IMR-90 (cell line): ENCODE results near the gene SAMD8. TPM values are rescaled to one million over a fixed set of nuclear protein-coding genes. Genes with fewer than 3 reads are reported as not detected.

Experiments used
- ATAC-seq: fragments of 200-7000 bp; cut with Tn5 transposase; 2 replicates; pipeline ENCODE4 v1.9.1; 2020; ENCODE audit warnings: low read depth, mild to moderate bottlenecking, moderate library complexity
- BruUV-seq: library from RNA; stranded (reverse); fragments of 400-500 nt; replicated peaks from 2 replicates; lab custom pipeline; 2021; lab: Mats Ljungman, UMichigan
- CTCF ChIA-PET: fragments of 300-600 bp; formaldehyde crosslinking; extraction: SDS; loops from one replicate; lab custom pipeline; 2021; ENCODE audit warnings: antibody characterized with exemption; lab: Yijun Ruan, JAX
- POLR2A ChIA-PET: fragments of 300-600 bp; sonication (Branson Sonifier 250); formaldehyde crosslinking; loops from one replicate; lab custom pipeline; 2022; ENCODE audit warnings: antibody characterized with exemption; ENCODE audit not compliant: unreplicated experiment; lab: Charles Lee
- DNase-seq: peaks from one replicate; pipeline ENCODE4 v3.0.0; 2013
- H2AFZ ChIP-seq: replicated peaks from 2 replicates; pipeline ENCODE3; 2013; ENCODE audit warnings: low read length, mild to moderate bottlenecking; ENCODE audit not compliant: poor library complexity
- H2AK5ac ChIP-seq: 2 replicates; pipeline ENCODE4 v1.6.1; 2013; ENCODE audit warnings: low read depth, low read length, inconsistent platforms
- H2AK9ac ChIP-seq: replicated peaks from 2 replicates; pipeline ENCODE3; 2013; ENCODE audit warnings: mild to moderate bottlenecking, low read depth, low read length, moderate library complexity; ENCODE audit not compliant: poor library complexity
- H2BK120ac ChIP-seq: 2 replicates; pipeline ENCODE4 v1.6.1; 2013; ENCODE audit warnings: low read depth, low read length, inconsistent platforms
- H2BK15ac ChIP-seq: 3 replicates; pipeline ENCODE4 v1.6.1; 2013; ENCODE audit warnings: low read depth, low read length, inconsistent platforms
- H2BK20ac ChIP-seq: 2 replicates; pipeline ENCODE4 v1.6.1; 2013; ENCODE audit warnings: low read depth, mild to moderate bottlenecking, inconsistent platforms, low read length, moderate library complexity
- H2BK5ac ChIP-seq: 2 replicates; pipeline ENCODE4 v1.6.1; 2013; ENCODE audit warnings: mild to moderate bottlenecking, low read depth, low read length, inconsistent platforms; ENCODE audit not compliant: poor library complexity, severe bottlenecking
- H3K14ac ChIP-seq: replicated peaks from 2 replicates; pipeline ENCODE4 v1.6.1; 2013; ENCODE audit warnings: low read depth, low read length, inconsistent platforms
- H3K18ac ChIP-seq: 2 replicates; pipeline ENCODE4 v1.6.1; 2013; ENCODE audit warnings: low read depth, low read length, control low read depth
- H3K23ac ChIP-seq: 2 replicates; pipeline ENCODE4 v1.6.1; 2013; ENCODE audit warnings: low read depth, low read length, inconsistent platforms
- H3K27ac ChIP-seq: 2 replicates; pipeline ENCODE4 v1.5.1; 2013; ENCODE audit warnings: mild to moderate bottlenecking, control low read depth, low read length; ENCODE audit not compliant: insufficient read depth
- H3K27me3 ChIP-seq: 2 replicates; pipeline ENCODE4 v1.6.1; 2013; ENCODE audit warnings: low read length; ENCODE audit not compliant: control insufficient read depth, insufficient read depth
- H3K36me3 ChIP-seq: 2 replicates; pipeline ENCODE4 v1.6.1; 2013; ENCODE audit warnings: low read length, mixed read lengths; ENCODE audit not compliant: control insufficient read depth, insufficient read depth
- H3K4ac ChIP-seq: 2 replicates; pipeline ENCODE4 v1.6.1; 2013; ENCODE audit warnings: low read depth, low read length, inconsistent platforms
- H3K4me1 ChIP-seq: 2 replicates; pipeline ENCODE4 v1.6.1; 2013; ENCODE audit warnings: low read length, mixed read lengths; ENCODE audit not compliant: control insufficient read depth, insufficient read depth
- H3K4me2 ChIP-seq: 2 replicates; pipeline ENCODE4 v1.6.1; 2013; ENCODE audit warnings: low read depth, mild to moderate bottlenecking, control low read depth, low read length, moderate library complexity
- H3K4me3 ChIP-seq: 2 replicates; pipeline ENCODE4 v1.5.1; 2013; ENCODE audit warnings: low read depth, mild to moderate bottlenecking, control low read depth, low read length, moderate library complexity; ENCODE audit not compliant: insufficient read depth
- H3K56ac ChIP-seq: 2 replicates; pipeline ENCODE4 v1.6.1; 2013; ENCODE audit warnings: low read length, inconsistent platforms; ENCODE audit not compliant: insufficient read depth; ENCODE audit errors: extremely low read depth
- H3K79me1 ChIP-seq, 2 experiments: 2 replicates each; pipeline ENCODE4 v1.6.1; 2013; ENCODE audit warnings: low read length in 2 of 2, inconsistent platforms in 1 of 2, low read depth in 1 of 2
- H3K9ac ChIP-seq: 2 replicates; pipeline ENCODE4 v1.6.1; 2013; ENCODE audit warnings: low read depth, low read length, control low read depth
- H3K9me1 ChIP-seq: 2 replicates; pipeline ENCODE4 v1.6.1; 2013; ENCODE audit warnings: low read length, inconsistent platforms; ENCODE audit not compliant: insufficient read depth
- H3K9me3 ChIP-seq: 2 replicates; pipeline ENCODE4 v1.6.1; 2013; ENCODE audit warnings: low read length; ENCODE audit not compliant: control insufficient read depth, insufficient read depth
- H4K20me1 ChIP-seq: 2 replicates; pipeline ENCODE4 v1.6.1; 2013; ENCODE audit warnings: low read length, inconsistent platforms; ENCODE audit not compliant: insufficient read depth
- H4K5ac ChIP-seq: 2 replicates; pipeline ENCODE4 v1.6.1; 2013; ENCODE audit warnings: mild to moderate bottlenecking, low read depth, low read length, control low read depth
- H4K8ac ChIP-seq, 2 experiments: 2 replicates each; pipeline ENCODE4 v1.6.1; 2013; ENCODE audit warnings: low read depth in 2 of 2, low read length in 2 of 2, control low read depth in 1 of 2, inconsistent platforms in 1 of 2
- H4K91ac ChIP-seq: 2 replicates; pipeline ENCODE4 v1.6.1; 2013; ENCODE audit warnings: low read depth, low read length, inconsistent platforms; ENCODE audit not compliant: insufficient read depth
- POLR2A ChIP-seq: IDR thresholded peaks from 2 replicates; pipeline ENCODE4 v1.6.1; 2012; ENCODE audit warnings: mild to moderate bottlenecking, low read depth, low read length
- WGBS, 2 experiments: methylation state at CpG; one replicate each; pipeline versions ENCODE4 v1.1.5 to v1.1.7; 2013; ENCODE audit warnings: missing lambda C conversion rate in 2 of 2; ENCODE audit not compliant: insufficient read length in 1 of 2; ENCODE audit errors: extremely low coverage in 2 of 2; 5-methylcytosine and 5-hydroxymethylcytosine counted together
- dilution Hi-C: fragments of 300-500 bp; cut with HindIII; formaldehyde crosslinking; loops from one replicate; pipeline ENCODE4 v1.14.3; 2018; ENCODE audit warnings: low sequenced_read_pairs; ENCODE audit not compliant: unreplicated experiment
- in situ Hi-C: fragments of 300-500 bp; cut with MboI; formaldehyde crosslinking; loops from 3 replicates; pipeline ENCODE4 v1.14.3; 2019; ENCODE audit warnings: low sequenced_read_pairs, inconsistent platforms, mixed read lengths
- intact Hi-C: fragments of 100-400 bp; cut with micrococcal nuclease; formaldehyde crosslinking; loops from 2 replicates; pipeline ENCODE4 v1.10.0; 2022
- polyA plus RNA-seq, 3 experiments: library from polyadenylated mRNA; depleted of rRNA; stranded (reverse); fragments of >200 nt; gene quantifications; 2 replicates each; pipeline ENCODE4 v1.2.3, GENCODE V29; 2012; ENCODE audit warnings: low replicate concordance in 1 of 3
- total RNA-seq: library from RNA; depleted of rRNA; stranded (reverse); fragments of >200 nt; gene quantifications from 2 replicates; pipeline ENCODE4 v1.2.3, GENCODE V29; 2012

The SAMD8 gene
- total and polyA plus RNA-seq, 2 of the 4 experiments (the other 2 are of a cell fraction): 10.1 to 28.7 TPM

- H2BK20ac ChIP-seq: peak overlapping the region; percentile 24; the same call in 1 of the 2 replicates
- H3K4me2 ChIP-seq: no peak overlapping the region
- H3K36me3 ChIP-seq: no peaks in the 10 kb centered on the region
- no peak overlapping the region; the same call in 1 of the 2 replicates for H2BK120ac ChIP-seq
- peaks cover 15% of the 10 kb centered on the region for H3K9me1 ChIP-seq
- H3K56ac ChIP-seq: no peak overlapping the region
- in situ Hi-C loops (loop anchor here (5.0 kb wide), 1 partner anchor 38 kb away; no protein-coding TSS in a partner anchor), dilution Hi-C loops (no loop called here), intact Hi-C loops (no loop called here)
- DNase-seq: no peak
- H3K23ac ChIP-seq: peak overlapping the region; percentile 82
- H3K9ac ChIP-seq: no peak overlapping the region
- H3K4ac ChIP-seq: peak overlapping the region; percentile 41; the same call in 1 of the 2 replicates
- H2BK15ac ChIP-seq: peak overlapping the region; percentile 30; the same call in 2 of the 3 replicates
- WGBS, 2 experiments: 100% methylated on average over 6 of the region's 12 CpGs; no CpG with 5 or more reads in 1 of the 2 experiments
- peak overlapping the region; percentile 30 for H3K18ac ChIP-seq
- H3K9me3 ChIP-seq: no peaks in the 10 kb centered on the region
- H3K14ac ChIP-seq: 0 out of 2 replicates have a peak overlapping the region, but pooled peaks have one; percentile 0
- TF ChIP-seq POLR2A: no peak
- no peak overlapping the region for H4K8ac ChIP-seq
- no peak overlapping the region for H3K4me3 ChIP-seq
- H2AK9ac ChIP-seq: peak overlapping the region; percentile 17
- peak overlapping the region; percentile 63 for H4K91ac ChIP-seq
- H4K5ac ChIP-seq: peak overlapping the region; percentile 56
- H3K27ac ChIP-seq: no peak overlapping the region
- peaks cover 14 to 34% of the 10 kb centered on the region in 2 experiments; a peak in 3 of 4 replicates for H3K79me1 ChIP-seq
- ATAC-seq: no peak
- no TSS peak for BruUV-seq
- H3K4me1 ChIP-seq: peaks cover 19% of the 10 kb centered on the region
- H3K27me3 ChIP-seq: no peaks in the 10 kb centered on the region
- no peak overlapping the region for H2AFZ ChIP-seq
- H2AK5ac ChIP-seq: peak overlapping the region; percentile 23
- CTCF ChIA-PET: no interaction called here
- H4K20me1 ChIP-seq: no peaks in the 10 kb centered on the region; the same call in 1 of the 2 replicates
- POLR2A ChIA-PET: no interaction called here
- H2BK5ac ChIP-seq: no peak overlapping the region
Observed at GRCh38 chr10:75189266-75190096, 78.0 kb downstream of the SAMD8 start.
